Non-pigmented ciliary epithelial cell (primary cell): ENCODE measurements around the gene RSRC1.

Source experiments
- DNase-seq: peaks from one replicate; pipeline ENCODE4 v3.0.0-alpha.2; 2010; ENCODE audit warnings: low read depth

Gene RSRC1

DNA sequence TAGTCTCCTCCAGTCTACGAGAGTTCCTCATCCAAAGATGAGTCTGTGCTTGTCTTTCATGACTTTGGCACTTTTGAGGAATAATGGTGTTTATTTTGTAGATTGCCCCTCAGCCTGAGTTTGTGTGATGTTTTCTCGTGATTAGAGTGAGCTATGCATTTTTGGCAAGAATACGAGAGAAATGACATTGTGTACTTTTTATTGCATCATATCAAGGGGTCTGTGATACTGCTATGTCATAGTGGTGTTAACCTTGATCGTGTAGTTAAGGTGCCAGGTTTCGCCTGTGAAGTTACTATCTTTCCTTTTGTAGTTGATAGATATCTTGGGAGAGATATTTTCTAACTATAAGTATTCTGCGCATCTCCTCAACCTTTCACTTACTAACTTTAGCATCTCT lies 18.9 kb downstream of the RSRC1 start:
- no peak for DNase-seq

DNA sequence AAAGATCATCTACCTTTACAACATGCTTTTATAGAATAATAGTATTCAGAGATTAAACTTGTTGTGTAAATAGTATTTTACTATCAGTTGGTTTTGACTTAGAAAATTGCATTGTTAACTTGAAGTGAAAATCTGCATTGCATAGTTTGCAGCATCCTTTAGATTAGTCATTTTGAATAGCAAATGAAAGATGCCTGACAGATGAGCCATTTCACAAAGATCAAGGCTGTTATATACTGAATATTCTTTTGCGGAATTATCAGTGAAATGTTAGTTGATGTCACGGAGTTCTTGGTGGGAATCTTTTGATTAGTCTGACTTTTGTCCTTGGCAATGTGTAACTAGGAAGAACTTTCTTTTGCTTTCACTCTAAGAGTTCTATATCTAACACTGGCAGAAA lies 24.5 kb downstream of the RSRC1 start:
- no peak for DNase-seq

DNA sequence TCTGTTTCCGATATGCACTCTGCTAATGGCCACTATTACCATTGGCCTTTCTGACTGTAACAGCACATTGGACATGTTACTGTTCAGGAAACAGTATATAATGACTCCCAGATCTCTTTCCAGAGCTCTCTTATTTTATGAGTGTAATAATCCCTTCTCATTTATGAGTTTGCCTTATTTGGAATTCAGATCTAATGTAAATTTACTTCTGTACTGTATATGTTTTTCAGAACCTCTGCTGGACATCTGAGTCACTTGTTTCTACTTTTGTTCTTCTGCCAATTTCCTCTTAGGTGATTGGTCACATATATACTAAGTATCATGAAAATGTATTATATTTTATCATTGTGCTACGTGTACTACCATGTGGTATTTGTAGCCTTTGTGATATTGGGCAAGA lies 30.5 kb downstream of the RSRC1 start:
- no peak for DNase-seq

DNA sequence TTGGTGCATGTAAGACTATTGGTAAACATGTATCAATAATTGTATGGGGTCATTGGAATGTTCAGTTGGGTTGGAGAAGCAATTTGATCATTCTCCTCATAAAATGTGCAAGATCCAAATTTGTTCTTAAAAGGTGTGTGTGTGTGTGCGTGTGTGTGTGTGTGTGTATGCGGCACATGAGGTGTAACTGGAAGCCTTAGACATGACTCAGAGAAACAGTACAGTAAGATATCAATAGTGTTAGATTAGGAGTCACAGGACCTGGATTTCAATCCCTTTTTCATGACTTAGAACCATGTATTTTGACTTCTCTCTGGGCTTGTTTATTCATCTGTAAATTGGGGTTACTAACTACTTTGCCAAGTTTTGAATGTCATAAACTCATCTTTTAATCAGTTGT lies 38.3 kb downstream of the RSRC1 start:
- DNase-seq, result no peak

DNA sequence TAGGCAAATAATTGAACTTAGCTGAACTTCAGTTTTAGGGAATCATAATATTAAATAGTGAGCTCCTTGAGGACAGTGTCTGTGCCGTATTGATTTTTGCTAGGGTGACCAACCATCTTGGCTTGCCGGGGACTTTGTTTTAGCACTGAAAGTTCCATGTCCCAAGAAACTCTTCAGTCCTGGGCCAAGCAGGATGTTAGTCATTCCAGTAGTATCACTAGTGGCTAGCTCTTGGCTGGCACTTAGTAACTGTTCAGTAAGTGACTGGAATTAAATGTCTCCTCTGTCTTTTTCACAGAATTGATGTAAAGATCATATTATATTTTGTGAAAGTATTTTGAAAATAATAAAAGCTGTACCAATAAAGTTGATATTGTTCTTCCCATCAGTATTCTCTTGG lies 42.3 kb downstream of the RSRC1 start:
- no peak for DNase-seq

DNA sequence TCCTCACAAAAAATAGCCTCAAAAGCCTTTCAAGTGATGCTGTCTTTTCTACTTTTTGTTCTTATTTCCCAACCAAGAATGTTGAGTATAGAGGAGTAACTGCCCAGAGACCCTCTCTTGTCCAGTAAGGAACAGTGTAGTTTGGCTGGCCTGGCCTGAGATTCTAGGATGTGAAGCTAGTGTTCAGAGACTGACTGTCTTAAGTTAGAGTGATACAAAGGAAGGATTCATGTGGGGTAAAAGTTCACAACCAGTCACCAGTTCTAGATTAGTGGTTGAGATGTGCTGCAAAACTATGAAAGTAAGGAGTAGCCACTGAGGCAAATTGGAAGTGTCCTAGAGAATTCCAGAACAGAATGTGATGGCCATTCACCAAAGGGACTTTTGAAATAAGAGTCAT lies 49.1 kb downstream of the RSRC1 start:
- no peak for DNase-seq

DNA sequence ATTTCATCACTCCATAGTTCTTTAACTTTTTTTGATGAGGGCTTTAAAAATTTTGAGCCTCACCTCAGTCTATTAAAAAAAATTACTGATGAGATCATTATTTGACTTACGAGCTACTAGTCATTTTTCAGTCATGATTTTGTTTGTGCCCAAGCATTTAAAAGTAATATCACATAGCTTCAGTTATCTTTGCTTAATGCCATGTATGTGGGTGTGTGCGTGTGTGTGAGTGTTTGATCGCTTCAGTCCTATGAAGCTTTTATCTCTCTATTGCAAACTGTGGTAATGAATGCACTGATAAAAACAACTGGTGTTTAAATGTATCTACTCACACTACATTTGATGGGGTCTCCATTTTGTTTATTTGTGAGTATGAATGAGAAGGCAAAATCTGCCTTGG lies 49.8 kb downstream of the RSRC1 start:
- no peak for DNase-seq

- no peak for DNase-seq
Observed at GRCh38 chr3:158160958-158161357, 51.1 kb downstream of the RSRC1 start.

- DNase-seq, result no peak
Observed at GRCh38 chr3:158165141-158165655, 55.3 kb downstream of the RSRC1 start.

DNA sequence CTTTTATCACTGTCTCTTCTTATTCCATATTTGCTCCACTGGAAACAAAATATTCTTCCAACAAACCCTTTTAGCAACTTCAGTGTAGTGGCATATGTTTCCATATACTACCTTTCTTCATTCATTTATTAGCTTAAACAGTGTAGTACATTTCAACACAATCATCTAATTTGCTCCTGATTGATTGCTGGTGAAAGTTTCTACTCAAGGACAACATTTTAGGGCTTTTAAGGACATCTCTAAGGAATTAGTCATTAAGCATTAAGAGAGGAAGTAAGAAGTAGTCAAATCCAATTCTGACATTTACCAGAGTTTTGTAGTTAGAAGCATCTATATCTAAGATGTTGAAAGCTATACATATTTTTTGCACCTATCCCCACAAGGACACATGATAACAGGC lies 55.8 kb downstream of the RSRC1 start:
- no peak for DNase-seq

DNA sequence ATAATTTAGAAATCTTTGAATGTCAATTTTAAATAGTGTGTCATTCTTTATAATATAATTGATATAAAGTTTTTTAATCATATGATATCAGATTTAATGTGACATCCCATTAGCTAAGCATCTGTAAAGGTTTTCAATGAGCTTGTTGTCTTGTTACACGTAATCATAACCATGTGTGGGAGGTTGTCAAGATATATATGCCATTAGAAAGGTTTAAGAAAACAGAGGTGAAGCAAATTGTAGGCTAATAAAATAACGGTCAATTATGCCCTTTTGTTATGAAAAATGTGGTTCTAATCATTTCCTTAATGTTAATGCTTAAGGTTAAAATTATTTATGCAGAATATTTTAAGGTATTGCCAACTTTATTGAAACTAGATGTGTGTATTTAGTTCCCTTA lies 56.3 kb downstream of the RSRC1 start:
- no peak for DNase-seq

- DNase-seq, result peak; percentile 95
Observed at GRCh38 chr3:158167737-158168557, 58.1 kb downstream of the RSRC1 start.

GRCh38 chr3:158169091-158169491 lies 59.2 kb downstream of the RSRC1 start:
- no peak for DNase-seq

- DNase-seq, result no peak
Observed at GRCh38 chr3:158181096-158181495, 71.2 kb downstream of the RSRC1 start.

DNA sequence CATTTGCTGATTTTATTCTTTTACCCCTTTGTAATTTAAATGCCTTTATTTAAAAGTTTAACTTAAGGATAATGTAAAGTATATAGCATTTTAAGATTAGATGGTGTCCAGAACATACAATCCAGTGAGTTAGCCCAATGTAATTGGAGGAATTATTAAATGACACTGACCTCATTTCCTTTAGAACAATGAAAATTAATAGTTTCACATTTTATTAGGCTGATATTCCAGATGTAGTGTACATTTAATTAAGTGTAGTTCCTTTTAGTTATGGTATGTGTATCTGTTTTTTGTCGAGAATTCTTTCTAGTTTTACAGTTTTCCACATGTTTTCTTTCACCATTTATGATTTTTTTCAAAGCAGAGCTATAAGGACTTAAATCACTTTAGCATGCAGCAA lies 75.8 kb downstream of the RSRC1 start:
- no peak for DNase-seq

DNA sequence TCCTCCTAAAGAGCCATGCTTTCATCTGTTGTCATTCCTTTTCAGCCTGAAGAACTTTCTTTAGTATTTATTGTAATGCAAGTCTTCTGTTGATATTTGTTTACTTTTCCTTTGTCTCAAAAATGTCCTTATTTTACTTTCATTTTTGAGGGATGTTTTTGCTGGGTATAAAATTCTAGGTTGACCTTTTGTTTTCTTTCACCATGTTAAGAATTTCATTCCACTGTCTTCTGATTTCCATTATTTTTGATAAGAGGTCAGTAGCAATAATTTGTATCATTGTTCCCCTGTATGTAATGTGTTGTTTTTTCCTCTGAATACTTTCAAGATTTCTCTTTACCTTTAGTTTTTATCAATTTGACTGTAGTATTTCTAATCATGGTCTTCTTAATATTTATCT lies 91.1 kb downstream of the RSRC1 start:
- DNase-seq, result no peak

GRCh38 chr3:158205324-158205723 lies 95.4 kb downstream of the RSRC1 start:
- no peak for DNase-seq

DNA sequence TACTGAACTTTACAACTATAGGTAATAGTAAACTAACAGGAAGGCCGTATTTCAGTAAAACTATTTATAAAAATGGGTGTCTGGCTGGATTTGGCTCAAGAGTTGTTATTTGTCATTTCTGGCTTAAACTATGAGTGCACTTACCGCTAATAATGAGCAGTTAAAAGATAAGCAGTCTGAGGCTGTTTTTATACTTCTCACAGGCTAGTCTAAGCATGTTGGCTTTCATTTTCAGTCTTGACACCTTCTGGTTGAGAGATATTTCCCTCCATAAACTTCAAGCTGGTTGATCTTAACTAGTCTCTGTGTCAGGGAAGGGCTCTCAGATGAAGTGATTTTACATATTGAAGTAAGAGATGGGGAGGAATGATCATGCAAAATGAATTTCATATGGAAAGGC lies 96.1 kb downstream of the RSRC1 start:
- no peak for DNase-seq

DNA sequence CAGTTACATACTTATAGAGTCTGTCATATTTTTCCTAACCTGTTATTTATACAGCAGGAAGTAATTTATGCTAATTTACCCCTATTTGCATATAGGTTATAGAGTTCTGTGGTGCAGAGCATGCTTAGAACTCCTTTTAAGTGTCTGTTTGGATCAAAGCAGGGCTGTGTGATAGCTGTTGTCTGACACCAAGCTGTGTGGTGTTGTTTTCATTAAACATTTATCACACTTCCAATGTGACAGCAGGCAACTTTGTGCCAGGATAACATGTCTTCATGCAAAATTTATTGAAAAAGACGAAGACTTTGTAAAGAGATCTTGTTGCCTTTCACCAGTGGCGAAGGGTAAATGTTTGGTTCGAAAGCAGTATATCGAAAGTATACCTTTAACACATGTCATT lies 100.2 kb downstream of the RSRC1 start:
- DNase-seq, result no peak

DNA sequence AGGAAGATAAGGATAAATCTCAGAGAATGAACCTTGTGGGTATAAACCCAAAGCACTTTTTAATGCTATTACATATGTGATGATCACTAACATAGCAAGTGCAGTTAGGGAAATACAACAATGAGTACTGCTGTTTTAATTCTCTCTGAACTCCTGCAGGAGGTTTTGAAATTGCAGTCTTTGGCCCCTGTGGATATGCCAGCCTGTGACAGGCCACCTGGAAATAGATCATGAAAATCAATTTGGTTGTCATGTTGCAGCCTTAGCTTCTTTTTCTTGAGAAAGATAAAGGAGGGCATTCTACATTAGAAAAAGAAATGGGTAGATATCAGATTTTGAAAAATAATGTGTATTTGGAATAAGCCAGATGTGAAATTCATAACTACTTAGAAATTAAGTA lies 103.6 kb downstream of the RSRC1 start:
- DNase-seq, result no peak

DNA sequence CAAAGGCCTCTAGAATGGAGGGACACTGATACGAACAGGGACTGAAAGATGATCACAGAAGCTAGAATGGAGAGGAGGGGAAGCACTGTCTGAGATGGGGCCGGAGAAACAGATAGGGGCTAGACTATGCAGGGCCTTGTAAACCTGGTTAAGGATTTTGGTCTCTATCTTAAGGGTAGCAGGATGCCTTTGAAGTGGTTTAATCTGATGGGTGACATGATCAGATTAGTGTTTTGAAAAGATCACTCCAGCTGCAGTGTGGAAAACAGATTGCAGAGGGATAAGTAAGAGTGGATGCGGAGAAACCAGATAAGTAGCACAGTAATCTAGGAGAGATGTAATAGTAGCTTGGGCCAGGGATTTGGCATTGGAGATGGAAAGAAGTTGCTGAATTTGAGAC lies 108.1 kb downstream of the RSRC1 start:
- DNase-seq, result no peak

DNA sequence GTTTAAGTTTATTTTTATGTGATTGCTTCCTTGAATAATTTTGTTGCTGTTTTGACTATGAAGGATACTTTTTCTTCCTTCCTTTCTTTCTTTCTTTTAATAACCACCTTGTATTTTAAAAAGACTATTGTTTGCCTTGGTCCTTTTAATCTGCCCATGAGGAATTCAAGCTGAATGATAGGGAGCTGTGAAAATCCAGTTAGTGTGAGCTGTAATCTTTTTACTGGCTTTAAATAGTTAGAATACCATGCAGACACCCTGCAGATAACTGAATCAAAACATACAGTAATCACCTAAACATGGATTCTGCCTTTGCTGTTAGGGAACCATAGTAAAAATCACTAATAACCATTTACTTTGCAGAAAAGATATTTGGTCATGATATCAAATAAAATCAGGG lies 110.7 kb downstream of the RSRC1 start:
- no peak for DNase-seq

- no peak for DNase-seq
Observed at GRCh38 chr3:158221426-158221825, 111.5 kb downstream of the RSRC1 start.

DNA sequence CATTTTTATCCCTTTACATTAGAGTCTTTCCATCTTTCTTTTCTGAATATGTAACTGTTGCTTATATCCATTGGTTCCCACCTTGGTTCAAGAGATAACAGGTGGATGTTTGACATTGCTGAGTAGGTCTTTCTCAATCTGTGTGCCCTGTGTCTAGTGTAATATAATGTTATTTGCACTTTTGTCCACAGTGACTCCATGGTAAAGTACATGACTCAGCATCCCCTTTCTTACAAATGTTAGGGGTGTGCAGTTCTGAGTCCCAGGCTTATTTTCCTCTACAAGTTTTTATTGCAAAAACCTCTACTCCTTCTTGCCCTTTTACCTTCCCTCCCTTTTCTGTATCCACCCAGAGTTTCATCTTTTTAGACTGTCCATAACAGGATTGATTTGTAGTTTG lies 116.5 kb downstream of the RSRC1 start:
- DNase-seq, result no peak
